ENCODE data around the gene HARS1. TPM values are rescaled to one million over a fixed set of nuclear protein-coding genes. Genes with fewer than 3 reads are reported as not detected.
"Not testable (repeated sequence)": the region's sequence is repeated elsewhere in the genome, so short reads cannot be mapped to it uniquely, and the experiment has no call there.

HARS1 gene
- polyA plus RNA-seq, 1 donor (not counting 4 experiments of a cell fraction or from before 2014, with no cell fraction given), result 87.8 TPM

DNA sequence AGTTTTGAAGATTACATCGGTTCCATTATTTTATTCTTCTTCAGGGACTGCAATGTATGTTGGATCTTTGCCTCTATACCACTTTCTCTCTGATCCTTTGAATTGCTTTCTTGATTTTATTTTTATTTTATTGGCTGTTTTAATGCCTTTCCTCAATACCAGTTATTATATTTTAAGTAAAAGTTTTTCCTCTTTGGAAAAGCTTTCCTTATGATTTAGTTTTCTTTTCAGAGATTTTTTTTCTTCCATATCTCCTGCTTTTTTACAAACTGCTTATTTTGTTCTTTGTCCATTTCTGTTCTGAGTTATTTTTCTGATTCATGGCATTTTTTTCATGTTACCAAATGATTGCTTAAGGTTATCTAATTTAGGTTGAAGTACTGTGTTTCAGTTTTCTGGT is 20.6 kb upstream of the HARS1 start:
- Histone ChIP-seq H3K4me3 (ENCODE audit: control insufficient read depth in 2 of 3, extremely low read depth in 1 of 3, insufficient read depth in 2 of 3, low read depth in 1 of 3, low read length in 3 of 3) (no peak overlapping the region), H3K4me2 (ENCODE audit: control insufficient read depth, extremely low read depth, insufficient read depth, low read depth, low read length) (peak overlapping the region; percentile 58)
- dilution Hi-C loops (cut with MboI; ENCODE audit: extremely low pct_ligation_motif_present, low sequenced_read_pairs), result no loop called here

DNA sequence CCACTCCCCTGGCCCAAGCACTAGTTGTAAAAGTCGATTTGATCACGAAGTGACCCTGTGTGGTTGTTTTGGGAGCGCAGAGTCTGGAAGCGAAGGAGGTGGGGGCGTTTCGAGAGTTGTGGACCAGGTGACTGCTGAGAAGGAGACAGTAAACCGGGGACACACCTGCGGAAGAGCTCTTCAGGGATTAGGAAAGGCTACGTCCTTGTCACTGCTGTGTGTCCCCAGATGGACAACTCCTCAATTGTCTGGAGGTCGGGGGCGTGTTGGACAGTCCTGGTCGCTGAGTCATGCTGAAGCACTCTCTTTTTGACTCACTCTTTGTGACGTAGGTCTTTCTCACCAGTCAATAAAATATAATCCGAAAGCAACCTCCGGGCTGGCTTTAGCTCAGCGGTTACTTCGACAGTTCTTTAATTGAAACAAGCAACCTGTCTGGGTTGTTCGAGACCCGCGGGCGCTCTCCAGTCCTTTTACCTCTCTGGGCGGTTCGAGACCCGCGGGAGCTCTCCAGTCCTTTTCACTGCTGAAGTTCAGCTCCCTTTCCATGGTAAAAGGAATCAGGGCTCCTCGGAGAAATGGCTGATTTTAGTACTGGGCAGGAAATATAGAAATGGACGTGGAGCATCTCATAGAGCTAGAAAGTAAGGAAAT is 19.9 kb upstream of the HARS1 start:
- TF ChIP-seq EZH2 (IDR thresholded peaks at IDR 0.05; ENCODE audit: low read length), result no peak
- TF ChIP-seq, protein P1, sequence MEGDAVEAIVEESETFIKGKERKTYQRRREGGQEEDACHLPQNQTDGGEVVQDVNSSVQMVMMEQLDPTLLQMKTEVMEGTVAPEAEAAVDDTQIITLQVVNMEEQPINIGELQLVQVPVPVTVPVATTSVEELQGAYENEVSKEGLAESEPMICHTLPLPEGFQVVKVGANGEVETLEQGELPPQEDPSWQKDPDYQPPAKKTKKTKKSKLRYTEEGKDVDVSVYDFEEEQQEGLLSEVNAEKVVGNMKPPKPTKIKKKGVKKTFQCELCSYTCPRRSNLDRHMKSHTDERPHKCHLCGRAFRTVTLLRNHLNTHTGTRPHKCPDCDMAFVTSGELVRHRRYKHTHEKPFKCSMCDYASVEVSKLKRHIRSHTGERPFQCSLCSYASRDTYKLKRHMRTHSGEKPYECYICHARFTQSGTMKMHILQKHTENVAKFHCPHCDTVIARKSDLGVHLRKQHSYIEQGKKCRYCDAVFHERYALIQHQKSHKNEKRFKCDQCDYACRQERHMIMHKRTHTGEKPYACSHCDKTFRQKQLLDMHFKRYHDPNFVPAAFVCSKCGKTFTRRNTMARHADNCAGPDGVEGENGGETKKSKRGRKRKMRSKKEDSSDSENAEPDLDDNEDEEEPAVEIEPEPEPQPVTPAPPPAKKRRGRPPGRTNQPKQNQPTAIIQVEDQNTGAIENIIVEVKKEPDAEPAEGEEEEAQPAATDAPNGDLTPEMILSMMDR (optimal IDR thresholded peaks at IDR 0.05 in 1 of 3, IDR thresholded peaks at IDR 0.05 in 1 of 3, conservative IDR thresholded peaks at IDR 0.05 in 1 of 3; ENCODE audit: extremely low read depth in 1 of 3, insufficient read depth in 2 of 3, low read length in 3 of 3), result no peak
- peak; percentile 93 for DNase-seq (ENCODE audit: low read depth, low spot score)
- Histone ChIP-seq H3K36me3 (ENCODE audit: control insufficient read depth in 2 of 2, extremely low read depth in 1 of 2, insufficient read depth in 2 of 2, low read length in 2 of 2) (peaks cover 3 to 17% of the 10 kb centered on the region in 2 experiments), H3K4me3 (ENCODE audit: control insufficient read depth in 2 of 3, extremely low read depth in 1 of 3, insufficient read depth in 2 of 3, low read depth in 1 of 3, low read length in 3 of 3) (peak overlapping the region; percentile 50 to 81 (median 79)), H4K20me1 (ENCODE audit: control insufficient read depth, extremely low read depth, insufficient read depth, low read length) (no peaks in the 10 kb centered on the region), H3K4me1 (ENCODE audit: control insufficient read depth, extremely low read depth, insufficient read depth, low read length) (peaks cover 4% of the 10 kb centered on the region), H3K27ac (ENCODE audit: control insufficient read depth, insufficient read depth, low read length) (peak overlapping the region; percentile 64), H3K27me3 (ENCODE audit: control insufficient read depth, extremely low read depth, insufficient read depth, low read length) (no peaks in the 10 kb centered on the region), H3K9me1 (ENCODE audit: control insufficient read depth, extremely low read depth, insufficient read depth, low read length) (no peaks in the 10 kb centered on the region), H3K9ac (ENCODE audit: control insufficient read depth, extremely low read depth, insufficient read depth, low read length) (peak overlapping the region; percentile 63), H2AFZ (ENCODE audit: control insufficient read depth, low read length) (peak overlapping the region; percentile 71), H3K4me2 (ENCODE audit: control insufficient read depth, extremely low read depth, insufficient read depth, low read depth, low read length) (peak overlapping the region; percentile 83), H3K79me2 (ENCODE audit: control insufficient read depth, insufficient read depth, low read length) (no peaks in the 10 kb centered on the region), H3K9me3 (ENCODE audit: control insufficient read depth, low read depth, low read length) (no peaks in the 10 kb centered on the region)
- dilution Hi-C loops (cut with MboI; ENCODE audit: extremely low pct_ligation_motif_present, low sequenced_read_pairs), result no loop called here
- FAIRE-seq, result peak; percentile 79

More for the DNA sequence above, 20.6 kb upstream of the HARS1 start:
- no peaks in the 10 kb centered on the region for H3K9me1 ChIP-seq (ENCODE audit: control insufficient read depth, extremely low read depth, insufficient read depth, low read length)
- no peak overlapping the region for H3K27ac ChIP-seq (ENCODE audit: control insufficient read depth, insufficient read depth, low read length)
- TF ChIP-seq, protein P1 (optimal IDR thresholded peaks at IDR 0.05 in 1 of 3, IDR thresholded peaks at IDR 0.05 in 1 of 3, conservative IDR thresholded peaks at IDR 0.05 in 1 of 3; ENCODE audit: extremely low read depth in 1 of 3, insufficient read depth in 2 of 3, low read length in 3 of 3), result no peak
- TF ChIP-seq EZH2 (IDR thresholded peaks at IDR 0.05; ENCODE audit: low read length), result no peak
- no peaks in the 10 kb centered on the region for H3K9me3 ChIP-seq (ENCODE audit: control insufficient read depth, low read depth, low read length)
- H3K27me3 ChIP-seq (ENCODE audit: control insufficient read depth, extremely low read depth, insufficient read depth, low read length), result no peaks in the 10 kb centered on the region
- peaks cover 3 to 11% of the 10 kb centered on the region in 2 experiments for H3K36me3 ChIP-seq (ENCODE audit: control insufficient read depth in 2 of 2, extremely low read depth in 1 of 2, insufficient read depth in 2 of 2, low read length in 2 of 2)
- no peak overlapping the region for H2AFZ ChIP-seq (ENCODE audit: control insufficient read depth, low read length)
- DNase-seq (ENCODE audit: low read depth, low spot score) (no peak), FAIRE-seq (no peak)
- H3K4me1 ChIP-seq (ENCODE audit: control insufficient read depth, extremely low read depth, insufficient read depth, low read length), result peaks cover 4% of the 10 kb centered on the region
- H4K20me1 ChIP-seq (ENCODE audit: control insufficient read depth, extremely low read depth, insufficient read depth, low read length), result no peaks in the 10 kb centered on the region
- H3K9ac ChIP-seq (ENCODE audit: control insufficient read depth, extremely low read depth, insufficient read depth, low read length), result no peak overlapping the region
- H3K79me2 ChIP-seq (ENCODE audit: control insufficient read depth, insufficient read depth, low read length), result no peaks in the 10 kb centered on the region

DNA sequence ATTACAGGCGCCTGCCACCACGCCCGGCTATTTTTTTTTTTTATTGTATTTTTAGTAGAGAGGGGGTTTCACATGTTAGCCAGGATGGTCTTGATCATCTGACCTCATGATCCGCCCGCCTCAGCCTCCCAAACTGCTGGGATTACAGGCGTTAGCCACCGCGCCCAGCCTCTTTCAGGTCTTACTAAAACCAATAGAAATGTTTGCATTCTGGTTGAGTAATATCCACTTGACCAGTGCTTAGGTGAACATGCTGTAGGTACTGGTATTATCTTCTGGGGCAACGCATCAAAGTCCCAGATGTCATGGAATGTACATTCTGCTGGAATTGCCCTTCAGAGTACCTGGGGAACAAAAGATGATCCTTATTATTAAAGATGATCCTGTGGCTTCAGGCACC is 17.6 kb upstream of the HARS1 start:
- H3K9ac ChIP-seq (ENCODE audit: control insufficient read depth, extremely low read depth, insufficient read depth, low read length); H3K27ac ChIP-seq (ENCODE audit: control insufficient read depth, insufficient read depth, low read length); H2AFZ ChIP-seq (ENCODE audit: control insufficient read depth, low read length); H3K27me3 ChIP-seq (ENCODE audit: control insufficient read depth, extremely low read depth, insufficient read depth, low read length); H4K20me1 ChIP-seq (ENCODE audit: control insufficient read depth, extremely low read depth, insufficient read depth, low read length); H3K9me3 ChIP-seq (ENCODE audit: control insufficient read depth, low read depth, low read length); H3K4me2 ChIP-seq (ENCODE audit: control insufficient read depth, extremely low read depth, insufficient read depth, low read depth, low read length); H3K4me1 ChIP-seq (ENCODE audit: control insufficient read depth, extremely low read depth, insufficient read depth, low read length); H3K4me3 ChIP-seq (ENCODE audit: control insufficient read depth in 2 of 3, extremely low read depth in 1 of 3, insufficient read depth in 2 of 3, low read depth in 1 of 3, low read length in 3 of 3); dilution Hi-C loops (cut with MboI; ENCODE audit: extremely low pct_ligation_motif_present, low sequenced_read_pairs); H3K9me1 ChIP-seq (ENCODE audit: control insufficient read depth, extremely low read depth, insufficient read depth, low read length); FAIRE-seq; H3K79me2 ChIP-seq (ENCODE audit: control insufficient read depth, insufficient read depth, low read length); DNase-seq (ENCODE audit: low read depth, low spot score): not testable (repeated sequence)
- H3K36me3 ChIP-seq (ENCODE audit: control insufficient read depth in 2 of 2, extremely low read depth in 1 of 2, insufficient read depth in 2 of 2, low read length in 2 of 2), result peaks cover 15 to 25% of the 10 kb centered on the region in 2 experiments

Measured in keratinocyte (primary cell).